Parietal lobe (tissue), 2 donors: Measurements from ENCODE around the gene FBXO45. TPM values are rescaled to one million over a fixed set of nuclear protein-coding genes. Genes with fewer than 3 reads are reported as not detected.

ENCODE experiments used
- small RNA-seq: library from RNA; depleted of rRNA; stranded (forward); fragments of <200 nt; gene quantifications from one replicate; pipeline ENCODE3, GENCODE V24; 2014; ENCODE audit warnings: low replicate concordance
- total RNA-seq: library from RNA; depleted of rRNA; stranded (reverse); fragments of >200 nt; gene quantifications from one replicate; pipeline ENCODE4 v1.2.3, GENCODE V29; 2014

The FBXO45 gene
- total RNA-seq: 37.2 TPM

GRCh38 chr3:196568246-196569002 lies at the start of gene FBXO45, which contains the start of gene WDR53:
Gene FBXO45 (plus strand): TSS chr3:196568660. CDS start chr3:196568985, 325 bp downstream.
Gene WDR53 (minus strand): TSS chr3:196568554. CDS start chr3:196561475, 7,079 bp downstream.

Small RNA genes within 50 kb of the gene (small RNA-seq; reads per million reads assigned to genes)
- gene RPS29P3: not detected

Other genes starting within 250 kb of the FBXO45 start
- not detected for gene TM4SF19, start 230.3 kb upstream of the FBXO45 start, total RNA-seq
- gene UBXN7, start 136.2 kb upstream of the FBXO45 start, total RNA-seq: 70.1 TPM
- 23.5 TPM for gene RNF168, start 64.9 kb upstream of the FBXO45 start, total RNA-seq
- not detected for gene SMCO1, start 53.3 kb upstream of the FBXO45 start, total RNA-seq
- 5.3 TPM for gene WDR53, start 106 bp upstream of the FBXO45 start, total RNA-seq
- 1.6 TPM for gene NRROS, start 71.0 kb downstream of the FBXO45 start, total RNA-seq
- 5.6 TPM for gene CEP19, start 143.6 kb downstream of the FBXO45 start, total RNA-seq
- gene PIGX, start 143.7 kb downstream of the FBXO45 start, total RNA-seq: 42.3 TPM
- 90.1 TPM for gene PAK2, start 171.2 kb downstream of the FBXO45 start, total RNA-seq